Keratinocyte (primary cell): ENCODE results near the gene MDK. TPM values are rescaled to one million over a fixed set of nuclear protein-coding genes. Genes with fewer than 3 reads are reported as not detected.

Experiments
- DNase-seq: peaks from one replicate; pipeline ENCODE4 v3.0.0-alpha.2; 2011; ENCODE audit warnings: low read depth, missing footprints, low spot score
- FAIRE-seq: peaks from 2 replicates; lab custom pipeline; 2011; peaks lifted over from hg19 to GRCh38; lab: Jason Lieb, UNC
- H2AFZ ChIP-seq: 2 replicates; pipeline ENCODE4 v1.6.0; 2012; ENCODE audit warnings: low read length, control low read depth, inconsistent platforms; ENCODE audit not compliant: control insufficient read depth
- H3K27ac ChIP-seq: 2 replicates; pipeline ENCODE4 v1.5.1; 2011; ENCODE audit warnings: low read length; ENCODE audit not compliant: control insufficient read depth, insufficient read depth
- H3K27me3 ChIP-seq: 3 replicates; pipeline ENCODE4 v1.6.0; 2011; ENCODE audit warnings: low read length; ENCODE audit not compliant: control insufficient read depth, insufficient read depth; ENCODE audit errors: extremely low read depth
- H3K36me3 ChIP-seq, 2 experiments: 2 replicates in 1 of 2; 3 replicates in 1 of 2; pipeline ENCODE4 v1.5.1; 2011; ENCODE audit warnings: low read length in 2 of 2, mild to moderate bottlenecking in 1 of 2; ENCODE audit not compliant: control insufficient read depth in 2 of 2, insufficient read depth in 2 of 2; ENCODE audit errors: extremely low read depth in 1 of 2
- H3K4me1 ChIP-seq: 3 replicates; pipeline ENCODE4 v1.5.1; 2011; ENCODE audit warnings: low read length; ENCODE audit not compliant: control insufficient read depth, insufficient read depth; ENCODE audit errors: extremely low read depth
- H3K4me2 ChIP-seq: 3 replicates; pipeline ENCODE4 v1.6.0; 2011; ENCODE audit warnings: low read depth, low read length; ENCODE audit not compliant: control insufficient read depth, insufficient read depth; ENCODE audit errors: extremely low read depth
- H3K4me3 ChIP-seq, 3 experiments: fragments of 200-600 bp in 1 of 3; sonication (generic) in 1 of 3; 2 replicates in 2 of 3; 3 replicates in 1 of 3; pipeline ENCODE4 v1.5.1; 2011 to 2016; ENCODE audit warnings: low read length in 3 of 3, mild to moderate bottlenecking in 3 of 3, control low read depth in 2 of 3, inconsistent platforms in 1 of 3, low read depth in 1 of 3, mixed read lengths in 1 of 3, mixed run types in 1 of 3, moderate library complexity in 1 of 3; ENCODE audit not compliant: control insufficient read depth in 2 of 3, insufficient read depth in 2 of 3; ENCODE audit errors: extremely low read depth in 1 of 3
- H3K79me2 ChIP-seq: 2 replicates; pipeline ENCODE4 v1.6.0; 2012; ENCODE audit warnings: low read length; ENCODE audit not compliant: control insufficient read depth, insufficient read depth
- H3K9ac ChIP-seq: 3 replicates; pipeline ENCODE4 v1.6.0; 2011; ENCODE audit warnings: low read length; ENCODE audit not compliant: control insufficient read depth, insufficient read depth; ENCODE audit errors: extremely low read depth
- H3K9me1 ChIP-seq: 3 replicates; pipeline ENCODE4 v1.6.0; 2011; ENCODE audit warnings: low read length; ENCODE audit not compliant: control insufficient read depth, insufficient read depth; ENCODE audit errors: extremely low read depth
- H3K9me3 ChIP-seq: 2 replicates; pipeline ENCODE4 v1.5.1; 2012; ENCODE audit warnings: low read depth, low read length; ENCODE audit not compliant: control insufficient read depth
- H4K20me1 ChIP-seq: 3 replicates; pipeline ENCODE4 v1.6.0; 2011; ENCODE audit warnings: low read length; ENCODE audit not compliant: control insufficient read depth, insufficient read depth; ENCODE audit errors: extremely low read depth
- EZH2 ChIP-seq: IDR thresholded peaks from one replicate; pipeline ENCODE4 v1.6.1; 2012; ENCODE audit warnings: inconsistent platforms, mild to moderate bottlenecking, low read length, moderate library complexity
- dilution Hi-C: fragments of 300-500 bp; cut with MboI; formaldehyde crosslinking; loops from one replicate; pipeline ENCODE4 v1.7.0; 2020; ENCODE audit warnings: low sequenced_read_pairs; ENCODE audit not compliant: extremely low pct_ligation_motif_present
- polyA plus RNA-seq, 5 experiments: library from polyadenylated mRNA; depleted of rRNA in 3 of 5; stranded (reverse) in 3 of 5; stranded (forward) in 1 of 5; unstranded in 1 of 5; fragments of >200 nt; gene quantifications; 1 replicate in 1 of 5; 2 replicates in 3 of 5; 3 replicates in 1 of 5; pipeline versions ENCODE4 v1.2.1 to v1.2.3, GENCODE V29; 2011 to 2012; ENCODE audit warnings: missing spikeins in 2 of 5, low read depth in 1 of 5, low replicate concordance in 1 of 5
- TF ChIP-seq, protein P1 (sequence below), 3 experiments: IDR thresholded peaks in 1 of 3; conservative IDR thresholded peaks in 1 of 3; optimal IDR thresholded peaks in 1 of 3; 2 replicates in 2 of 3; 3 replicates in 1 of 3; pipeline versions ENCODE3 to v1.5.1; 2011; ENCODE audit warnings: low read length in 3 of 3, mild to moderate bottlenecking in 3 of 3, moderate library complexity in 2 of 3, control low read depth in 1 of 3, inconsistent platforms in 1 of 3; ENCODE audit not compliant: insufficient read depth in 2 of 3; ENCODE audit errors: extremely low read depth in 1 of 3

The MDK gene
- polyA plus RNA-seq, 1 donor (not counting 4 experiments of a cell fraction or from before 2014, with no cell fraction given) = 5.4 TPM

DNA sequence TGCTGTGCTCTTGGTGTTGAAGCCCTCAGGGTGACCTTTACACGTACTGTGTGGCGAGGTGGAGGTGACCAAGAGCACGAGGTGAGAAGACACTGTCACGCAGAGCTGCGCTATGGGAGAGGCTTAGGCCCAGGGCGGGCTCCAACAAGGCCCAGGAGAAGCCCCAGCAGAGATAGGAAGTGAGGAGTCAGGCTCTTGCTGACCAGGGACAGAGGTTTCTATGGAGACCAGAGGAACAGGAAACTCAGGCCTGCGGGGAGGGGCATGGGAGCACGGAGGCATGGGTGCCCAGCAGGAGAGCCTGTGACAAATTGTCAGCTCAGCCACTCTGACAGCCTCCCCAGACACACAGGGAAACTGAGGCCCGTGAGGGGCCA lies 18.4 kb upstream of the MDK start:
- dilution Hi-C loops = no loop called here
- Histone ChIP-seq H3K4me1 (peaks cover 3% of the 10 kb centered on the region), H3K4me3 (no peak overlapping the region), H3K9ac (no peak overlapping the region), H3K27ac (no peak overlapping the region), H3K27me3 (no peaks in the 10 kb centered on the region), H3K9me1 (peaks cover 3% of the 10 kb centered on the region), H3K4me2 (no peak overlapping the region), H3K79me2 (peaks cover 60% of the 10 kb centered on the region), H4K20me1 (peaks cover 14% of the 10 kb centered on the region), H3K9me3 (no peaks in the 10 kb centered on the region), H3K36me3 (peaks cover 13 to 18% of the 10 kb centered on the region in 2 experiments), H2AFZ (no peak overlapping the region)
- FAIRE-seq (no peak), DNase-seq (no peak)
- TF ChIP-seq, protein P1, sequence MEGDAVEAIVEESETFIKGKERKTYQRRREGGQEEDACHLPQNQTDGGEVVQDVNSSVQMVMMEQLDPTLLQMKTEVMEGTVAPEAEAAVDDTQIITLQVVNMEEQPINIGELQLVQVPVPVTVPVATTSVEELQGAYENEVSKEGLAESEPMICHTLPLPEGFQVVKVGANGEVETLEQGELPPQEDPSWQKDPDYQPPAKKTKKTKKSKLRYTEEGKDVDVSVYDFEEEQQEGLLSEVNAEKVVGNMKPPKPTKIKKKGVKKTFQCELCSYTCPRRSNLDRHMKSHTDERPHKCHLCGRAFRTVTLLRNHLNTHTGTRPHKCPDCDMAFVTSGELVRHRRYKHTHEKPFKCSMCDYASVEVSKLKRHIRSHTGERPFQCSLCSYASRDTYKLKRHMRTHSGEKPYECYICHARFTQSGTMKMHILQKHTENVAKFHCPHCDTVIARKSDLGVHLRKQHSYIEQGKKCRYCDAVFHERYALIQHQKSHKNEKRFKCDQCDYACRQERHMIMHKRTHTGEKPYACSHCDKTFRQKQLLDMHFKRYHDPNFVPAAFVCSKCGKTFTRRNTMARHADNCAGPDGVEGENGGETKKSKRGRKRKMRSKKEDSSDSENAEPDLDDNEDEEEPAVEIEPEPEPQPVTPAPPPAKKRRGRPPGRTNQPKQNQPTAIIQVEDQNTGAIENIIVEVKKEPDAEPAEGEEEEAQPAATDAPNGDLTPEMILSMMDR (optimal IDR thresholded peaks at IDR 0.05 in 1 of 3, IDR thresholded peaks at IDR 0.05 in 1 of 3, conservative IDR thresholded peaks at IDR 0.05 in 1 of 3; ENCODE audit: extremely low read depth in 1 of 3, insufficient read depth in 2 of 3, low read length in 3 of 3) = no peak
- no peak for TF ChIP-seq EZH2

DNA sequence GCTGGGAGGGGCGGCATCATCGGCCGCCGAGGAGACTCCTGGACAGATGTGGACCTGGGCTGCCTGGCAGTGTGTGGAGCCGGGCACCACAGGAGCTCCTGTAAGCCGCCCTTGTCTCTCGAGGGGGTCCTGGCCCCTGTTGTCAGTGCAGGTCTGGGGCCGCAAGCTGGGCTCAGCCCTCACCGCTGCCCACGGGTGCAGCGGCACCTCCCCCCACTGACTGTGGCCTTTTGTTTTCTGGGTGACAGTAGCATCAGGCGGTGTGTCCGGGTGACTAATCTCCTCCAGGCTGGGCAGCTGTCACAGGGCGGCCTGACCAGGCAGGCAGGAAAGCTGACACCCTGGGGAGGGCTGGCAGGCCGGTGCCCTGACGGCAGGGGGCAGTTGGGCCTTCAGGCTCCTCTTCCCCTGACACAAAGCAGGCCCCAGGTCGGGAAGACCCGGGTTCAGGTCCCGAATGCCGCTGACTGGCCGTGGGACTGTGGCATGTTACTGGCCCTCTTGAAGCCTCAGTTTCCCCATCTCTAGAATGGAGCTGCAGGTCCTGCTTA lies 17.9 kb upstream of the MDK start:
- no peak for DNase-seq
- Histone ChIP-seq H3K9ac (no peak overlapping the region), H3K36me3 (peaks cover 15 to 22% of the 10 kb centered on the region in 2 experiments), H3K4me1 (peaks cover 3% of the 10 kb centered on the region), H3K4me3 (no peak overlapping the region), H3K9me3 (no peaks in the 10 kb centered on the region), H3K27ac (no peak overlapping the region), H4K20me1 (peaks cover 14% of the 10 kb centered on the region), H3K9me1 (peaks cover 3% of the 10 kb centered on the region), H3K79me2 (peaks cover 56% of the 10 kb centered on the region), H3K4me2 (no peak overlapping the region), H2AFZ (no peak overlapping the region), H3K27me3 (no peaks in the 10 kb centered on the region)
- dilution Hi-C loops = no loop called here
- FAIRE-seq = no peak
- no peak for TF ChIP-seq EZH2
- TF ChIP-seq, protein P1 (optimal IDR thresholded peaks at IDR 0.05 in 1 of 3, IDR thresholded peaks at IDR 0.05 in 1 of 3, conservative IDR thresholded peaks at IDR 0.05 in 1 of 3; ENCODE audit: extremely low read depth in 1 of 3, insufficient read depth in 2 of 3, low read length in 3 of 3) = no peak
